ENCODE results near the gene BCL7A. TPM values are rescaled to one million over a fixed set of nuclear protein-coding genes. Genes with fewer than 3 reads are reported as not detected.
"Not testable (repeated sequence)": the region's sequence is repeated elsewhere in the genome, so short reads cannot be mapped to it uniquely, and the experiment has no call there.

BCL7A gene
- total and polyA plus RNA-seq, 5 donors from 2014 or later: 0.35 to 2.0 (median 0.60) TPM

GRCh38 chr12:122031342-122032216 lies 9.9 kb downstream of the BCL7A start:
- Mint-ChIP-seq H3K4me3 (no peak overlapping the region), H3K27ac (no peak overlapping the region), H3K4me1 (no peaks in the 10 kb centered on the region), H3K27me3 (peaks cover 20% of the 10 kb centered on the region), H3K9me3 (peaks cover 0 to 2% (median 0%) of the 10 kb centered on the region in 7 donors), H3K36me3 (no peaks in the 10 kb centered on the region)
- Histone ChIP-seq H3K36me3 (ENCODE audit: control insufficient read depth, insufficient read depth, low read length) (no peaks in the 10 kb centered on the region), H3K4me3 (ENCODE audit: low read depth, low read length) (no peak overlapping the region), H3K9me3 (ENCODE audit: control insufficient read depth in 2 of 2, low read length in 2 of 2) (no peaks in the 10 kb centered on the region), H3K27ac (ENCODE audit: insufficient read depth, low read length, poor library complexity, severe bottlenecking) (no peak overlapping the region), H3K4me1 (ENCODE audit: control insufficient read depth, insufficient read depth, low read length, poor library complexity, severe bottlenecking) (no peaks in the 10 kb centered on the region), H3K27me3 (ENCODE audit: control insufficient read depth, insufficient read depth, low read length) (no peaks in the 10 kb centered on the region)
- ATAC-seq (ENCODE audit: low read depth in 2 of 2) (peak in 1 of 2 donors; percentile 42), DNase-seq (peak in 2 of 3 donors; percentile 8 to 31)

GRCh38 chr12:122032580-122032979 lies 10.9 kb downstream of the BCL7A start:
- Mint-ChIP-seq H3K36me3 (no peaks in the 10 kb centered on the region), H3K9me3 (peaks cover 0 to 2% (median 0%) of the 10 kb centered on the region in 7 donors), H3K27ac (no peak overlapping the region), H3K4me3 (no peak overlapping the region), H3K27me3 (peaks cover 11% of the 10 kb centered on the region), H3K4me1 (no peaks in the 10 kb centered on the region)
- H3K4me3 ChIP-seq (ENCODE audit: low read depth, low read length): no peak overlapping the region
- H3K27me3 ChIP-seq (ENCODE audit: control insufficient read depth, insufficient read depth, low read length): no peaks in the 10 kb centered on the region
- no peak overlapping the region for H3K27ac ChIP-seq (ENCODE audit: insufficient read depth, low read length, poor library complexity, severe bottlenecking)
- DNase-seq (no peak), ATAC-seq (ENCODE audit: low read depth in 2 of 2) (no peak)
- no peaks in the 10 kb centered on the region for H3K36me3 ChIP-seq (ENCODE audit: control insufficient read depth, insufficient read depth, low read length)
- H3K4me1 ChIP-seq (ENCODE audit: control insufficient read depth, insufficient read depth, low read length, poor library complexity, severe bottlenecking): no peaks in the 10 kb centered on the region
- H3K9me3 ChIP-seq (ENCODE audit: control insufficient read depth in 2 of 2, low read length in 2 of 2): no peaks in the 10 kb centered on the region

DNA sequence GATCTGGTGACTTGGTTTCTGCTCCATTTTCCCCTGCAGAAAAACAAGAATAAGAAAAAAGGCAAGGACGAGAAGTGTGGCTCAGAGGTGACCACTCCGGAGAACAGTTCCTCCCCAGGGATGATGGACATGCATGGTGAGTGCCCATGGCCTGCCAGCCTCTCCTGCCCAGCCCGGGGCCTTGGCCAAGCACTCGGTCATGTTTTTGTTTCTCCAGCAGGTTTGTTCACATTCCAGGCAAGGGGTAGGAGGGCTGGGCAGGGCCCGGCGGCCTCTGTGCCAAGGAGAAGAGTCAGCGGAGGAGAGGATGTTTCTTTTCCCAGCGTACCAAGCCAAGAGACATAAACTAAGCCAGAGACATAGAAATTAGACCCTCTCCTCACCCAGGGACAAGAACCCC lies 13.6 kb downstream of the BCL7A start:
- Mint-ChIP-seq H3K9me3 (peaks cover 0 to 2% (median 0%) of the 10 kb centered on the region in 7 donors), H3K36me3 (no peaks in the 10 kb centered on the region), H3K27me3 (no peaks in the 10 kb centered on the region), H3K27ac (no peak overlapping the region), H3K4me1 (no peaks in the 10 kb centered on the region), H3K4me3 (no peak overlapping the region)
- ATAC-seq (ENCODE audit: low read depth in 2 of 2) (no peak), DNase-seq (no peak)
- Histone ChIP-seq H3K4me1 (ENCODE audit: control insufficient read depth, insufficient read depth, low read length, poor library complexity, severe bottlenecking) (no peaks in the 10 kb centered on the region), H3K4me3 (ENCODE audit: low read depth, low read length) (no peak overlapping the region), H3K36me3 (ENCODE audit: control insufficient read depth, insufficient read depth, low read length) (no peaks in the 10 kb centered on the region), H3K27me3 (ENCODE audit: control insufficient read depth, insufficient read depth, low read length) (no peaks in the 10 kb centered on the region), H3K9me3 (ENCODE audit: control insufficient read depth in 2 of 2, low read length in 2 of 2) (no peaks in the 10 kb centered on the region), H3K27ac (ENCODE audit: insufficient read depth, low read length, poor library complexity, severe bottlenecking) (no peak overlapping the region)

GRCh38 chr12:122036153-122036552 lies 14.5 kb downstream of the BCL7A start:
- peaks cover 0 to 2% (median 0%) of the 10 kb centered on the region in 7 donors for H3K9me3 Mint-ChIP-seq
- Histone ChIP-seq H3K36me3 (ENCODE audit: control insufficient read depth, insufficient read depth, low read length) (no peaks in the 10 kb centered on the region), H3K4me1 (ENCODE audit: control insufficient read depth, insufficient read depth, low read length, poor library complexity, severe bottlenecking) (no peaks in the 10 kb centered on the region), H3K27me3 (ENCODE audit: control insufficient read depth, insufficient read depth, low read length) (no peaks in the 10 kb centered on the region), H3K27ac (ENCODE audit: insufficient read depth, low read length, poor library complexity, severe bottlenecking) (no peak overlapping the region), H3K4me3 (ENCODE audit: low read depth, low read length) (no peak overlapping the region), H3K9me3 (ENCODE audit: control insufficient read depth in 2 of 2, low read length in 2 of 2) (no peaks in the 10 kb centered on the region)
- no peaks in the 10 kb centered on the region for H3K27me3 Mint-ChIP-seq
- H3K27ac Mint-ChIP-seq: no peak overlapping the region
- peaks cover 5% of the 10 kb centered on the region for H3K36me3 Mint-ChIP-seq
- no peaks in the 10 kb centered on the region for H3K4me1 Mint-ChIP-seq
- H3K4me3 Mint-ChIP-seq: no peak overlapping the region
- no peak for DNase-seq
- no peak for ATAC-seq (ENCODE audit: low read depth in 2 of 2)

DNA sequence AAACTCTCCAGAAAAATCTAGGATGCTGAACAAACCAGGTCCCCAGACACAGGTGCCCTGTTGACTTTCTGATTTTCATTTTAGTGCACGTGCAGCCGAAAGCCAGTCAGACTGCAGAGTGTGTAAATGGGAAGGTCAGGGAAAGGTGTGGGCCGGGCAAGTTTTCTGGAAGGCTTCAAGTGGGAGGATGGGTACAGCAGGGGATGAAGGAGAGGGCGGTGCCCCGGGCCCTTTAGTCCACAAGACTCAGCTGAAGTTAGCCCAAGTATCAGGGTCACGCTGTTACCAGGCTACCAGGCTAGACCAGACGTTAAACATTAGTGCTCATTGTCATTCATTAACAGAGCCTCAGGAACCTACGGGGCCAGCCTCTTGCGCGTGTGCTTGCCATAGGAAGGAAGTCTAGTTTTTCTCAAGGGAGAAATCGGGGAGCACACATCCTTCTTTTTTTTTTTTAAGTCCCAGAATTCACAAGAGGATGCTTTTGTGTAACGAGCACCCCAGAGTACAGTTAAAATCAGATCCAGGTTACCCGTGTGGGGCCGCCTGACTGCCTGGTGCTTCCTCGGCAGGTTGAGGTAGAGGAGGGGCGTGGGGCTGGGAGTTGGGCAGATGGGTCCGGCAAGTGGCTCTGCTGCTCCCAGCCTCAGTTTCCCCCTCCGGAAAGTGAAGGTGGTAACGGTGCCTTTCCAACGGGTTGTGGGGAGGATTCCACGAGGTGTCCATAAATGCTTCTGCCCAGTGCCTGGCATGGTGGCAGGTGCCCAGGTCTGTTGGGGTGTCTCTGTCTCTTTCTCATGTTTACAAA lies 19.1 kb downstream of the BCL7A start:
- peak overlapping the region in 1 of 3 donors; percentile 38 for H3K27ac Mint-ChIP-seq
- peaks cover 0 to 2% (median 0%) of the 10 kb centered on the region in 7 donors for H3K9me3 Mint-ChIP-seq
- no peak overlapping the region for H3K4me3 Mint-ChIP-seq
- Histone ChIP-seq H3K27ac (ENCODE audit: insufficient read depth, low read length, poor library complexity, severe bottlenecking) (no peak overlapping the region), H3K4me1 (ENCODE audit: control insufficient read depth, insufficient read depth, low read length, poor library complexity, severe bottlenecking) (no peaks in the 10 kb centered on the region), H3K27me3 (ENCODE audit: control insufficient read depth, insufficient read depth, low read length) (no peaks in the 10 kb centered on the region), H3K36me3 (ENCODE audit: control insufficient read depth, insufficient read depth, low read length) (no peaks in the 10 kb centered on the region), H3K9me3 (ENCODE audit: control insufficient read depth in 2 of 2, low read length in 2 of 2) (no peaks in the 10 kb centered on the region), H3K4me3 (ENCODE audit: low read depth, low read length) (no peak overlapping the region)
- ATAC-seq (ENCODE audit: low read depth in 2 of 2) (no peak), DNase-seq (no peak)
- no peaks in the 10 kb centered on the region for H3K27me3 Mint-ChIP-seq
- H3K36me3 Mint-ChIP-seq: peaks cover 5% of the 10 kb centered on the region
- no peaks in the 10 kb centered on the region for H3K4me1 Mint-ChIP-seq

DNA sequence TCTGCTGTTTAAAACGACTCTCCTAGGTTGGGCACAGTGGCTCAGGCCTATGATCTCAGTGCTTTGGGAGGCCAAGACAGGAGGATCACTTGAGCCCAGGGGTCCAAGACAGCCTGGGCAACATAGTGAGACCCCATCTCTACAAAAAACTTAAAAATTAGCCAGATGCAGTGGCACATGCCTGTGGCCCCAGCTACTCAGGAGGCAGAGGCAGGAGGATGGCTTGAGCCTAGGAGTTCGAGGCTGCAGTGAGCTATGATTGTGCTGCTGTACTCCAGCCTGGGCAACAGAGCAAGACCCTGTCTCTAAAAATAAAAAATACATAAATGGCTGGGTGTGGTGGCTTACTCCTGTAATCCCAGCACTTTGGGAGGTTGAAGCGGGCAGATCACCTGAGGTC lies 19.8 kb downstream of the BCL7A start:
- H3K4me1 ChIP-seq (ENCODE audit: control insufficient read depth, insufficient read depth, low read length, poor library complexity, severe bottlenecking); H3K27me3 ChIP-seq (ENCODE audit: control insufficient read depth, insufficient read depth, low read length); H3K9me3 Mint-ChIP-seq; H3K4me3 ChIP-seq (ENCODE audit: low read depth, low read length); H3K27ac ChIP-seq (ENCODE audit: insufficient read depth, low read length, poor library complexity, severe bottlenecking); H3K4me3 Mint-ChIP-seq; H3K27ac Mint-ChIP-seq; H3K4me1 Mint-ChIP-seq; DNase-seq; ATAC-seq (ENCODE audit: low read depth in 2 of 2); H3K36me3 ChIP-seq (ENCODE audit: control insufficient read depth, insufficient read depth, low read length); H3K36me3 Mint-ChIP-seq; H3K27me3 Mint-ChIP-seq; H3K9me3 ChIP-seq (ENCODE audit: control insufficient read depth in 2 of 2, low read length in 2 of 2): not testable (repeated sequence)

DNA sequence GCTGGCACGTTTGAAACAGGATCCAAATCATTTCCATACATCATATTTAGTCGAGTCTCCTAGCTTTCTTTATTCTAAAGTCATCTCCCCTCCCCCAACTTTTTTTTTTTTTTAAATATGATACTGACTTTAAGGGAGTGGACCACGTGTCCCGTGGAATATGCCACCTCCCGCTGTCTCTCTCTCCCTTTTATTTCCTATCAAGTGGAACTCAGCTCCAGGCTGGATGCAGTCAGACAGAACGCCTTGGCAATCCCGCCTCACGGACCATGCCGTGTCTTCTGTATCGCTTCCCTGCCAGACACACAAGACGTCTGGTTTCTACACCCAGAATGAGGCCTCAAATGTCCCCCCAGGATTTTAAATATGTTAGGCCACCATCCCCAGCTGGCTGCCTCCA lies 21.2 kb downstream of the BCL7A start:
- no peaks in the 10 kb centered on the region for H3K9me3 Mint-ChIP-seq
- Histone ChIP-seq H3K27ac (ENCODE audit: insufficient read depth, low read length, poor library complexity, severe bottlenecking) (no peak overlapping the region), H3K9me3 (ENCODE audit: control insufficient read depth in 2 of 2, low read length in 2 of 2) (no peaks in the 10 kb centered on the region), H3K4me1 (ENCODE audit: control insufficient read depth, insufficient read depth, low read length, poor library complexity, severe bottlenecking) (no peaks in the 10 kb centered on the region), H3K27me3 (ENCODE audit: control insufficient read depth, insufficient read depth, low read length) (no peaks in the 10 kb centered on the region), H3K4me3 (ENCODE audit: low read depth, low read length) (no peak overlapping the region), H3K36me3 (ENCODE audit: control insufficient read depth, insufficient read depth, low read length) (no peaks in the 10 kb centered on the region)
- no peak overlapping the region for H3K27ac Mint-ChIP-seq
- H3K4me1 Mint-ChIP-seq: no peaks in the 10 kb centered on the region
- ATAC-seq (ENCODE audit: low read depth in 2 of 2) (no peak), DNase-seq (no peak)
- H3K4me3 Mint-ChIP-seq: no peak overlapping the region
- peaks cover 5% of the 10 kb centered on the region for H3K36me3 Mint-ChIP-seq
- no peaks in the 10 kb centered on the region for H3K27me3 Mint-ChIP-seq
